Uterus (tissue), 4 donors: ENCODE results near the gene SPTB. TPM values are rescaled to one million over a fixed set of nuclear protein-coding genes. Genes with fewer than 3 reads are reported as not detected.

Experiments used
- DNase-seq, 2 donors: peaks; one replicate each; pipeline ENCODE4 v3.0.0-alpha.2; 2019 to 2020
- H3K27ac ChIP-seq, 2 donors: fragments of 200-600 bp; sonication (generic); 1 replicate in 1 of 2; 2 replicates in 1 of 2; pipeline ENCODE4 v1.5.1; 2016 to 2018
- H3K27me3 ChIP-seq, 2 donors: fragments of 200-600 bp; sonication (generic); one replicate each; pipeline ENCODE4 v1.5.1; 2018 to 2019; ENCODE audit warnings: control low read depth in 1 of 2
- H3K36me3 ChIP-seq, 2 donors: fragments of 200-600 bp; sonication (generic); one replicate each; pipeline ENCODE4 v1.5.1; 2019; ENCODE audit warnings: control low read depth in 1 of 2
- H3K4me1 ChIP-seq, 2 donors: fragments of 200-600 bp; sonication (generic); one replicate each; pipeline ENCODE4 v1.5.1; 2018 to 2019; ENCODE audit warnings: control low read depth in 1 of 2
- H3K4me3 ChIP-seq, 2 donors: fragments of 200-600 bp; sonication (generic); 1 replicate in 1 of 2; 2 replicates in 1 of 2; pipeline ENCODE4 v1.5.1; 2018 to 2019; ENCODE audit warnings: mild to moderate bottlenecking in 1 of 2
- H3K9me3 ChIP-seq, 2 donors: fragments of 200-600 bp; sonication (generic); one replicate each; pipeline ENCODE4 v1.5.1; 2019; ENCODE audit warnings: control low read depth in 1 of 2
- CTCF ChIP-seq, 4 experiments: fragments of 200-600 bp in 2 of 4; fragments of 450-650 bp in 2 of 4; sonication (generic) in 2 of 4; IDR thresholded peaks; one replicate each; pipeline ENCODE4 v1.5.1; 2016 to 2019; ENCODE audit warnings: antibody characterized with exemption in 4 of 4, mild to moderate bottlenecking in 2 of 4, moderate library complexity in 1 of 4
- POLR2A ChIP-seq, 2 donors: fragments of 450-650 bp; IDR thresholded peaks; one replicate each; pipeline ENCODE4 v1.6.1; 2016; ENCODE audit warnings: antibody characterized with exemption in 2 of 2, mild to moderate bottlenecking in 1 of 2, moderate library complexity in 1 of 2
- intact Hi-C: fragments of 100-400 bp; cut with DNase I; formaldehyde crosslinking; loops from one replicate; pipeline ENCODE4 v1.15.1; 2023; ENCODE audit warnings: low total_unique reads
- total RNA-seq, 4 donors: library from RNA; depleted of rRNA in 3 of 4; stranded (reverse); fragments of >200 nt in 3 of 4; gene quantifications; one replicate each; pipeline versions ENCODE4 v1.1.0 to v1.2.4, GENCODE V29; 2014 to 2023
- donor health status: DM: yes; HTN: yes; CAD: no.

The SPTB gene
- total RNA-seq, 4 donors from 2014 or later = 1.0 to 5.4 (median 4.6) TPM; not detected in 1

GRCh38 chr14:64790478-64790877 lies 89.2 kb downstream of the SPTB start:
- no peak for DNase-seq
- Histone ChIP-seq H3K27ac (no peak overlapping the region), H3K9me3 (no peaks in the 10 kb centered on the region), H3K4me1 (no peaks in the 10 kb centered on the region), H3K27me3 (no peaks in the 10 kb centered on the region), H3K4me3 (no peak overlapping the region), H3K36me3 (no peaks in the 10 kb centered on the region)
- intact Hi-C loops = no loop called here
- TF ChIP-seq CTCF (IDR thresholded peaks at IDR 0.05) (no peak), POLR2A (IDR thresholded peaks at IDR 0.05) (no peak)

DNA sequence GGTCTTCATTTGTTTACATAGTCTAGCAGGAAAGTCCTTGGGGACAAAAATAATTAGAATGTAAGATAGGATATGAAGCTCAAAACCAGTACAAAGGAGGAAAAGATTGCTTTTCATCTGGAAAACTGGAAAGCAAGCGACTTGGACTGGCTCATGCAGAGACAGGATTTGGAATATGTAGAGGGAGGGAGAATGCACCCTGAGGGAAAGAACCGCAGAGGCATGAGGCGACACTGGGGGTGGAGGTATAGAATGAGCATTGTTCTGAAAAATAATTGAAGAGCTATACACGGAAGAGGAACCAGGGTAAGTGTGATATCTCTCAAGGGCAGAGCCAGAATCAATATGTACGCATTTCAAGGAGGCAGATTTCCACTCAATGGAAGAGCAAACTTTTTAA lies 90.0 kb downstream of the SPTB start:
- Histone ChIP-seq H3K27me3 (no peaks in the 10 kb centered on the region), H3K27ac (no peak overlapping the region), H3K9me3 (no peaks in the 10 kb centered on the region), H3K4me1 (no peaks in the 10 kb centered on the region), H3K36me3 (no peaks in the 10 kb centered on the region), H3K4me3 (no peak overlapping the region)
- no peak for DNase-seq
- TF ChIP-seq CTCF (IDR thresholded peaks at IDR 0.05) (no peak), POLR2A (IDR thresholded peaks at IDR 0.05) (no peak)
- intact Hi-C loops = no loop called here

GRCh38 chr14:64788706-64789105 lies 91.0 kb downstream of the SPTB start:
- Histone ChIP-seq H3K27me3 (no peaks in the 10 kb centered on the region), H3K27ac (no peak overlapping the region), H3K4me1 (no peaks in the 10 kb centered on the region), H3K9me3 (no peaks in the 10 kb centered on the region), H3K36me3 (no peaks in the 10 kb centered on the region), H3K4me3 (no peak overlapping the region)
- TF ChIP-seq CTCF (IDR thresholded peaks at IDR 0.05) (no peak), POLR2A (IDR thresholded peaks at IDR 0.05) (no peak)
- intact Hi-C loops = no loop called here
- no peak for DNase-seq

DNA sequence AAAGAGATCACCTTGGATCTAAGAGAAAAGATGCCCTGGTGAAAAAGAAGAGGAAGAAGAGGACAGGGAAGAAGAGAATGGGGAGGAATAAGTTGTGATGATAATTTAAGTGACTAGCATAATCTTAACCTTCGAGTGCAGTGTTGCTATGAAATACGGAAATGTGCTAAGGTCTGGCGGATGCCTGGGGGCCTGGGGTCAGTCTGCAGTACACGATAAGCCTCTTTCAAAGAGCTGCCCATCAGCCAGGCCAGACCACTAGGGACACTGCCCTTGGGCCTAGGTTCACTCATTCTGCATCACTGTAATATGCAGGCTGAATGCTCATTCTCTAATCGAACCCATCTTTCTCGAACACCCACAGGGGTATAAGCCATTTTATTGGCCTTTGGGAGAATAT lies 92.1 kb downstream of the SPTB start:
- Histone ChIP-seq H3K27me3 (no peaks in the 10 kb centered on the region), H3K9me3 (no peaks in the 10 kb centered on the region), H3K27ac (no peak overlapping the region), H3K36me3 (no peaks in the 10 kb centered on the region), H3K4me3 (no peak overlapping the region), H3K4me1 (no peaks in the 10 kb centered on the region)
- DNase-seq = no peak
- intact Hi-C loops = no loop called here
- TF ChIP-seq CTCF (IDR thresholded peaks at IDR 0.05) = no peak
- no peak for TF ChIP-seq POLR2A (IDR thresholded peaks at IDR 0.05)

GRCh38 chr14:64786296-64787149 lies 93.2 kb downstream of the SPTB start:
- no peaks in the 10 kb centered on the region for H3K9me3 ChIP-seq
- H3K27me3 ChIP-seq = no peaks in the 10 kb centered on the region
- no peak for DNase-seq
- H3K36me3 ChIP-seq = no peaks in the 10 kb centered on the region
- intact Hi-C loops = no loop called here
- no peak overlapping the region for H3K4me3 ChIP-seq
- TF ChIP-seq POLR2A (IDR thresholded peaks at IDR 0.05) (no peak), CTCF (IDR thresholded peaks at IDR 0.05) (no peak)
- H3K4me1 ChIP-seq = no peaks in the 10 kb centered on the region
- H3K27ac ChIP-seq = no peak overlapping the region
